Smooth muscle cell (in vitro differentiated cells): ENCODE measurements around the gene CEP112. TPM values are rescaled to one million over a fixed set of nuclear protein-coding genes. Genes with fewer than 3 reads are reported as not detected.
"Not testable (repeated sequence)": the region's sequence is repeated elsewhere in the genome, so short reads cannot be mapped to it uniquely, and the experiment has no call there.

Source experiments
- DNase-seq: peaks from one replicate; lab custom pipeline; 2025; ENCODE audit not compliant: unreplicated experiment; lab: John Stamatoyannopoulos, UW
- H2AFZ ChIP-seq: fragments of 200-600 bp; sonication (generic); 2 replicates; pipeline ENCODE4 v1.6.0; 2016; ENCODE audit warnings: antibody characterized with exemption, low read depth, mild to moderate bottlenecking
- H3F3A ChIP-seq: fragments of 200-600 bp; sonication (generic); 2 replicates; pipeline ENCODE4 v1.6.0; 2017; ENCODE audit warnings: antibody characterized with exemption, low read depth
- H3K27ac ChIP-seq: fragments of 200-600 bp; sonication (generic); 2 replicates; pipeline ENCODE4 v1.5.1; 2016; ENCODE audit warnings: low read depth, mild to moderate bottlenecking
- H3K27me3 ChIP-seq: fragments of 200-600 bp; sonication (generic); 2 replicates; pipeline ENCODE4 v1.6.1; 2016; ENCODE audit warnings: low read depth, mild to moderate bottlenecking
- H3K36me3 ChIP-seq: fragments of 200-600 bp; sonication (generic); 2 replicates; pipeline ENCODE4 v1.5.1; 2016; ENCODE audit warnings: low read depth
- H3K4me1 ChIP-seq: fragments of 200-600 bp; sonication (generic); 2 replicates; pipeline ENCODE4 v1.5.1; 2016; ENCODE audit warnings: low read depth
- H3K4me2 ChIP-seq: fragments of 200-600 bp; sonication (generic); 2 replicates; pipeline ENCODE4 v1.6.0; 2016; ENCODE audit warnings: mild to moderate bottlenecking
- H3K4me3 ChIP-seq: fragments of 200-600 bp; sonication (generic); 2 replicates; pipeline ENCODE4 v1.5.1; 2016; ENCODE audit warnings: mild to moderate bottlenecking
- H3K79me2 ChIP-seq: fragments of 200-600 bp; sonication (generic); 2 replicates; pipeline ENCODE4 v1.6.0; 2016; ENCODE audit warnings: low read depth, mild to moderate bottlenecking
- H3K9ac ChIP-seq: fragments of 200-600 bp; sonication (generic); 2 replicates; pipeline ENCODE4 v1.6.0; 2016; ENCODE audit warnings: low read depth
- H3K9me3 ChIP-seq: fragments of 200-600 bp; sonication (generic); replicated peaks from 2 replicates; pipeline ENCODE4 v1.5.1; 2016; ENCODE audit warnings: low read depth
- H4K20me1 ChIP-seq: fragments of 200-600 bp; sonication (generic); 2 replicates; pipeline ENCODE4 v1.6.0; 2016; ENCODE audit warnings: low read depth
- WGBS: methylation state at CpG from one replicate; pipeline ENCODE4 v1.1.7; 2016; ENCODE audit warnings: low lambda C conversion rate; 5-methylcytosine and 5-hydroxymethylcytosine counted together
- polyA plus RNA-seq: library from polyadenylated mRNA; unstranded; fragments of >200 nt; fragmentation: Nextera tagmentation; extraction: Ambion mirVana; gene quantifications from 2 replicates; pipeline ENCODE4 v1.2.1, GENCODE V29; 2016
- total RNA-seq: library from RNA; depleted of rRNA; stranded (reverse); fragments of >200 nt; gene quantifications from 2 replicates; pipeline ENCODE4 v1.2.3, GENCODE V29; 2014
- TF ChIP-seq, protein P1 (sequence below): fragments of 200-600 bp; sonication (generic); IDR thresholded peaks from 2 replicates; pipeline ENCODE4 v1.5.1; 2017; ENCODE audit warnings: borderline replicate concordance, mild to moderate bottlenecking, antibody characterized with exemption; ENCODE audit not compliant: insufficient read depth, poor library complexity, severe bottlenecking

Gene CEP112
- total and polyA plus RNA-seq, 2 experiments from 2014 or later, result 8.3 to 9.9 TPM

DNA sequence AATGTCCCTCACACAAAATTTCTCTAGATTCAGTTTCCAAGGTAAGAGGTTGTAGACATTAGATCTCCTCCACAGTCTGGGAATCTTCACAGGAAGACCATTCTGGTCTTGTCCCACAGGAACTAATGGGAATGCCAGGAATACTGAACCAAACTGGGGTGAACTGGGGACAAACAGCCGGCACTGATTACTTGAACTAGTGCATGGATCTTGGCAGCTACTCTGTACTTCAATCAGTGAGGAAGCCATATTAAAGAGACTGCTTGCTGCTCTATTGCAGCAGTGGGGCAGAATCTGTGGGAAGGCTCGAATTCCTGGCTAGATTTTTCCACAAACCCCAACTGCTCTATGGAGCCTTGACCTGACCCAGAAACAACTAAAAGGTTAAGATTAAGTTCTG is 361.6 kb downstream of the CEP112 start:
- peaks cover 35% of the 10 kb centered on the region for H3K9me3 ChIP-seq
- no peak overlapping the region for H2AFZ ChIP-seq
- H3K27ac ChIP-seq, result no peak overlapping the region
- peaks cover 7% of the 10 kb centered on the region for H3K36me3 ChIP-seq
- no peaks in the 10 kb centered on the region for H4K20me1 ChIP-seq
- TF ChIP-seq, protein P1, sequence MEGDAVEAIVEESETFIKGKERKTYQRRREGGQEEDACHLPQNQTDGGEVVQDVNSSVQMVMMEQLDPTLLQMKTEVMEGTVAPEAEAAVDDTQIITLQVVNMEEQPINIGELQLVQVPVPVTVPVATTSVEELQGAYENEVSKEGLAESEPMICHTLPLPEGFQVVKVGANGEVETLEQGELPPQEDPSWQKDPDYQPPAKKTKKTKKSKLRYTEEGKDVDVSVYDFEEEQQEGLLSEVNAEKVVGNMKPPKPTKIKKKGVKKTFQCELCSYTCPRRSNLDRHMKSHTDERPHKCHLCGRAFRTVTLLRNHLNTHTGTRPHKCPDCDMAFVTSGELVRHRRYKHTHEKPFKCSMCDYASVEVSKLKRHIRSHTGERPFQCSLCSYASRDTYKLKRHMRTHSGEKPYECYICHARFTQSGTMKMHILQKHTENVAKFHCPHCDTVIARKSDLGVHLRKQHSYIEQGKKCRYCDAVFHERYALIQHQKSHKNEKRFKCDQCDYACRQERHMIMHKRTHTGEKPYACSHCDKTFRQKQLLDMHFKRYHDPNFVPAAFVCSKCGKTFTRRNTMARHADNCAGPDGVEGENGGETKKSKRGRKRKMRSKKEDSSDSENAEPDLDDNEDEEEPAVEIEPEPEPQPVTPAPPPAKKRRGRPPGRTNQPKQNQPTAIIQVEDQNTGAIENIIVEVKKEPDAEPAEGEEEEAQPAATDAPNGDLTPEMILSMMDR, result no peak
- no peak overlapping the region for H3K4me3 ChIP-seq
- H3F3A ChIP-seq, result no peaks in the 10 kb centered on the region
- no peaks in the 10 kb centered on the region for H3K27me3 ChIP-seq
- H3K9ac ChIP-seq, result no peak overlapping the region
- no peak for DNase-seq
- 95% methylated on average over 2 of the region's 2 CpGs for WGBS
- H3K4me2 ChIP-seq, result no peak overlapping the region
- H3K4me1 ChIP-seq, result no peaks in the 10 kb centered on the region
- no peaks in the 10 kb centered on the region for H3K79me2 ChIP-seq

DNA sequence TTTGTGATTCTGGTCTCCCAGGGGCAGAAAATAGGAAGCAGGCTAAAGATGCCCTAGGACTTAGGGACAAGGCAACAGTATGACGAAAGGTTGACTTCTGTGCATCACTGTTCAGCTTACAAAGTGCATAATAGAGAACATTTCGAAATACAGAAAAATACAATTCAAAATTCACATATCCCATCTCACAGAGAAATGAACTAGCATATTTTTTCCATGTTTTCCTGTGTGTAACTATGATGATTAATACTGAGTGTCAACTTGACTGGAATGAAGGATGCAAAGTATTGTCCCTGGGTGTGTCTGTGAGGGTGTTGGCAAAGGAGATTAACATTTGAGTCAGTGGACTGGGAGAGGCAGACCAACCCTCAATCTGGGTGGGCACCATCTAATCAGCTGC is 365.4 kb downstream of the CEP112 start:
- WGBS, result 97% methylated on average over 2 of the region's 2 CpGs
- H3K27ac ChIP-seq, H4K20me1 ChIP-seq, H3K4me3 ChIP-seq, H2AFZ ChIP-seq, H3K27me3 ChIP-seq, H3K9ac ChIP-seq, H3K36me3 ChIP-seq, H3F3A ChIP-seq, H3K4me1 ChIP-seq, H3K4me2 ChIP-seq, DNase-seq, H3K79me2 ChIP-seq: not testable (repeated sequence)
- H3K9me3 ChIP-seq, result peaks cover 11% of the 10 kb centered on the region

DNA sequence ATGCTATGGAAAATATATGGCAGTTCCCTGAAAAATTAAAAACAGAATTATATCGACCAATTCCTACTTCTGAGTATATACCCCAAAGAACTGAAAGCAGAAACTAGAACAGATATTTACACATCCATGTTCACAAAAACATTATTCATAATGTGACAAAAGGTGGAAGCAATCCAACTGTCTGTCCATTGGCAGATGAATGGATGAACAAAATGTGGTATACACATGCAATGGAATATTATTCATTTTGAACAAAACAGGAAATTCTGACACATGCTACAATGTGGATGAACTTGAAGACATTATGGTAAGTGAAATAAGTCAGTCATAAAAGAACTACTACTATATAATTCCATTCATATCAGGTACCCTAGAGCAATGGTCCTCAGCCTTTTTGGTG is 367.0 kb downstream of the CEP112 start:
- H3K79me2 ChIP-seq, result no peaks in the 10 kb centered on the region
- 84% methylated on average over 1 of the region's 1 CpG for WGBS
- H3K4me1 ChIP-seq, result no peaks in the 10 kb centered on the region
- no peak for DNase-seq
- H3K4me3 ChIP-seq, result no peak overlapping the region
- no peak overlapping the region for H3K4me2 ChIP-seq
- H3K9ac ChIP-seq, result no peak overlapping the region
- no peak overlapping the region for H2AFZ ChIP-seq
- no peaks in the 10 kb centered on the region for H4K20me1 ChIP-seq
- H3K36me3 ChIP-seq, result no peaks in the 10 kb centered on the region
- TF ChIP-seq, protein P1, result no peak
- H3K9me3 ChIP-seq, result peaks cover 10% of the 10 kb centered on the region
- no peaks in the 10 kb centered on the region for H3F3A ChIP-seq
- no peak overlapping the region for H3K27ac ChIP-seq
- no peaks in the 10 kb centered on the region for H3K27me3 ChIP-seq

DNA sequence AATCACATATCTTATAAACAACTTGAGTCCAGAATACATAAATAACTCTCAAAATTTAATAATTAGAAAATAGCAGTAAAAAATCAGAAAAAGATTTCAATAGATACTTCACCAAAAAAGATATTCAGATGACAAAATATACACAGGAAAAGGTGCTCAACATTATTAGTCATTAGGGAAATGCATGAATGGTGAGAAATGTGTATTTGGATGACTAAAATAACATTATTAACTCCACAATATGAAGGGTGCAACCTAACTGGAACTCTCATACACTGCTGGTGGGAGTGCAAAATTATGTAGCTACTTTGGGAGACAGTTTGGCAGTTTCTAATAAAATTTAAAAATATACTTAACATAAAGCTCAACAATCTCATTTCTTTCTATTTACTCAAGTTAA is 368.2 kb downstream of the CEP112 start:
- DNase-seq, result no peak
- peaks cover 6% of the 10 kb centered on the region for H3K9me3 ChIP-seq
- H2AFZ ChIP-seq, result no peak overlapping the region
- no peaks in the 10 kb centered on the region for H3K36me3 ChIP-seq
- H3F3A ChIP-seq, result no peaks in the 10 kb centered on the region
- no peak overlapping the region for H3K4me3 ChIP-seq
- H3K79me2 ChIP-seq, result no peaks in the 10 kb centered on the region
- no peaks in the 10 kb centered on the region for H3K27me3 ChIP-seq
- TF ChIP-seq, protein P1, result no peak
- H3K4me1 ChIP-seq, result no peaks in the 10 kb centered on the region
- no peak overlapping the region for H3K9ac ChIP-seq
- no peak overlapping the region for H3K27ac ChIP-seq
- no peak overlapping the region for H3K4me2 ChIP-seq
- no peaks in the 10 kb centered on the region for H4K20me1 ChIP-seq
